ENCODE data around the gene TMEM247.
"Not testable (repeated sequence)": the region's sequence is repeated elsewhere in the genome, so short reads cannot be mapped to it uniquely, and the experiment has no call there.

Gene TMEM247

DNA sequence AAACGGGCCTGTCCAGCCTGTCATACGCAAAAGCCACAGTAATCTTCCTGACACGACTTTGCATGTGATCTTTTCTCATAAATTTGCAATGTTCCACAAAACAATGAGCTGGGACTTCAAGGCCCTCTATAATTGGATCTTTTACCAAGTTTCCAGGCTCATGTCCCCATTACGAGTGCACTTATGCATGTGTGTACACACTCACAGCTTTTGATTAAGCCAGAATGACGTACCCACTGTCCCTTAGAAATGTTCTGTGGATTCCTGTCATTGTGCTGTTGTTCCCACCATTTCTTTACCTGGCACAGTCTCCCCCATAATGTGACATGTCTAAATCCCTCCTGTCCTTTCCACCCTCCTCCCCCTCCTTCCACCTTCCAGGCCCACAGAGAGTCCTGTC lies 19.7 kb upstream of the TMEM247 start:
- no peak for DNase-seq

DNA sequence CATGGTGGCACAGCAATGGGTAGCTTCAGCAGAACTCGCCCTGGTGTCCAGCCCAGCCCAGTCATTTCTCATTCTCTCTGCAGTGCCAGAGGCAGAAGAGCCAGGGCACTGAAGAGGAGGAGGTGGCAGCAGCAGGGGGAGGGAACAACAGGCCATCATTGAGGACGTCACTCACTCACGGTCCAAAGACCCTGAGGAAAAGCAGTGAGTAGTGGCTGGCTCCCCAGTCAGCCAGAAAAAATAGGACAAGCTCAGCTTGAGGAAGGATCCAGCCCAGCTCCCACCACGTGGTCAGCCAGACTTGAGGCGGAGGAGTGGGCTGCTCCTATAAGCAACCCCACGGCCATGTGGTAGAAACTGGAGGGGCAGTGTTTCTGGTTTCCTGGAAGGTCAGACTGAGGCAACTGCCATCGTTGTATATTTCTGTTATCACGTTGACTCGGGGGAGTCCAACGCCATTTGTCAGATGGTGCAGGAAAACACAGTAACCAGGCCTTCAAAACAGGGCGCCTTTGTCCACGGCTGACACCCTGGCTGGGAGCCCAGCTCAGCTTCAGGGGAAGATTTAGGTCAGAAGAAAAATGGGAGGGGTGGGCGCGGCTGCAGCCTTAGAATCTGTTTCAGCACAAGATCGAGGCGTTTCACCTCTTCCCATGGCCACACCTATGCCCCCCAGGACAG lies 19.0 kb upstream of the TMEM247 start:
- DNase-seq: no peak

DNA sequence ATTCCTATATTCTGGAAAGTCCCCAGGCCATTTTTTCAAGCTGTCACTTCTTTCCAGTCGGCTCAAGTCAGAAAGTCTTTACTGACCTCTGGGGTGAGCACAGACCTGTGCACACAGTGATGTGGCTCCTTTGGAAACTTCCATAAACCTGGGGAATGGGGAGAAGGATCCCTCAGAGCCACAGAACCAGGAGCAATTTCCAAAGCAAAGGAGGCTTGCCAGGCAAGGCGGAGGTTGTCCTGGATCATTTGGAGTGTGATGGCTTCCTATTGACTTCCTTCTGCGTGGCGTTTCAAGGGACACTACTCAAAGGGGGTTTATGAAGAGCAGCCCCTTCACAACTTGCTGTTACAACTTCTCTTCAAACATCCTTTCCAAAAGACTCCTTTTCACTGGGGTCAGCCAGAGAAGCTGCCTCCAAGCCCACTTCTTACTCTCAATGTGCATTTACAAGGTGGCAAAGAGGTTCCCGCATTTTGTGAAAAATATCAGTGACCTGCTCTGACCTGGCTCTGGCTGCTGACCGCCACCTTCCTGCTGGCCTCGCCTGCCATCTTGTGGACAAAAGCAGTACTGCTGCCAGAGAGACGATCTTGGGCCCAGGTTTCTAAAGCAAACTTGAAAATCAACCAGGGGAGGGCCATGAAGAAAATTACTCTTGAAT lies 18.2 kb upstream of the TMEM247 start:
- DNase-seq: peak; percentile 9

DNA sequence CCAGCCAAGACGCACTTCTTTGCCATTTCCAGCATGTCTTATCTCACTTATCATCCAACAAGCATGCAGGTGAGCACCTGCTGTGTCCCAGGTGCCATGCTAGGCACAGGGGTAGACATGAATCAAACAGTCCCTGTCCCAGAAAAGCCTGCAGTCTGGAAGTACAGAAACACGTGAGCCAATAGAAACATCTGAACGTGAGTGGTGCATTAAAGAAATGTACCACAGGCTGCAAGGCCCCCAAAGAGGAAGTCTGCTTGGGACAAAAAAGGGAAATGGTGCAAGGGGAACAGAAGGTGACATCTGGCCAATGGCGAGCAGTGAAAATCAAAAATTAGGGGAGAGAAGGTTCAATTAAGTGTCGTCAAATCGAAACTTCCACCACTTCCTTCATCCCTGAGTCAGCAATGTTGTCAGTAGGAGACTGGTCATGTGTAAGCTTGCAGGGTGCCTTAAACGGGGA lies 17.6 kb upstream of the TMEM247 start:
- DNase-seq: peak; percentile 68

DNA sequence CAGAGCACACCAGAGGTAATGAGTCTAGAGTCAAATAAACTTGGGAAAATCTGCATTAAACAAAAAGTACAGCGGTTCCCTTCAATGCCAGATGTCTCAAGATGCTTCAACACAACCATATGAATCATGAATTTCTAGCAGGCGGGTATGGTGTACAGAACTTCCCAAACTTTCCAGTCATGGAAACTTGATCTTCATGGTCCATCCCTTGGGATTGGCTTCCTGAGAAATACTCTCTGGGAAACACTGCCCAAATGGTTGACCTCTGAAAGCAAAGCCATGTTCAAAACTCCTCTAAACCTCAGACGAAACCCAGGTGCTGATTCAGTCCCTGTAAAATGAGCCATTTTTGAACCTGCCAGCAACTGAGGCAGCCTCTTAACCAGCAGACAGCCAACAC lies 16.4 kb upstream of the TMEM247 start:
- no peak for DNase-seq

DNA sequence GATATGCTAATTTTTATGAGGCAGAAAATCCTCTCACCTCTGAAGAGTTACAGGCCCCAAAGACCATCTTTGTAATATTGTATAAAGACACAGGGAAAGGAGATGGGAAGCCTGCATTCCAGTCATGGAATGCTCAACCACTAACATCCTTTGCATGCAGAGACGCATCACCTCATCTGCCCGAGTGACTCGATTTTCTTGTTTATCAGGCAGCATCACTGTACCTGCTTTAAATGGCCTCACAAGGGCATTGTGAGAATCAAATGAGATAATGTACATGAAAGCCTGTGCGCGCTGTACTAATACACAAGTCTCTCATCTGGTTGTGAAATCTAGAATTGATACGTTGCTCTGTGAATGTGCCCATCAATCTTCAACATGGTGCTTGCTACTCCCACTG lies 10.2 kb upstream of the TMEM247 start:
- no peak for DNase-seq

DNA sequence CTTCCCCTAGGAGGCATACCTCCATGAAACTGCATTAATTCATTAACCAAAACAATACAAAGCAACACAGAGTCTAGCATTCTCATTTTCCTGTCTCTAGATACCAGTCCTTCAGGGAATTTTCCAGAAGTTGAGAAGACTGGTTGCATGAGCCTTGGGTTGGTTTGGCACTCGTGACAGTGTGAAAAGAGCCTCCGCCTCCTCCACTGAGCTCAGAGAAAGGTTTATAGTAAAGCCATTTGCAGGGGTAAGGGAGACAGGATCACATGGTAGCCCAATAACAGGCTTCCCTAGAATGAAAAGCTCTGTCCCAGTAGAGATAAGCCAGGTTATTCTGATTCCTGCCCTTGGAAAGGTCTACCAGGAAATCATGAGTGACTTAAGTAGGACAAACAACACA lies 9.7 kb upstream of the TMEM247 start:
- DNase-seq: no peak

DNA sequence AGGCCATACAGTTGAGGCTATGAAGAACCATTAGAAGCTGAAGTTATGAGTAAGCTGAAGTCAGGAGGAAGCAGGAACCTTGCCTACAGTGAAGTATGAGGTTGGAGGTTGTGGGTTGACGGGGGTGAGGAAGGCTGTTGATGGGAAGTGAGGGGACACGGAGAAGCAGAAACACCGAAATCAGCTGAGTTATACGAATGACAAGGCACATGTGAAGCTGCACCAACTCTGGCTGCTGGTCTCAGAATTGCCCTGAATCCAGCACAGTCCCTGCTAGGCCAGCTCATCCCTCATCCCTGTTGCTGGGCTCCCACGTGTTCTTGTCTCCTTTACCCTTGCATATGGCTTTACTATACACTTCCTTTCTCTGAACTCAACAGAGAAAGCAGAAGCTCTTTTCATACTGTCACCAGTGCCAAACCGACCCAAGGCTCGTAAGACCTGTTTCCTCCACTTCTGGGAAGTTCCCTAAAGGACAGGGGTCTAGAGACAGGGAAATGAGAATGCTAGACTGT lies 9.2 kb upstream of the TMEM247 start:
- no peak for DNase-seq

DNA sequence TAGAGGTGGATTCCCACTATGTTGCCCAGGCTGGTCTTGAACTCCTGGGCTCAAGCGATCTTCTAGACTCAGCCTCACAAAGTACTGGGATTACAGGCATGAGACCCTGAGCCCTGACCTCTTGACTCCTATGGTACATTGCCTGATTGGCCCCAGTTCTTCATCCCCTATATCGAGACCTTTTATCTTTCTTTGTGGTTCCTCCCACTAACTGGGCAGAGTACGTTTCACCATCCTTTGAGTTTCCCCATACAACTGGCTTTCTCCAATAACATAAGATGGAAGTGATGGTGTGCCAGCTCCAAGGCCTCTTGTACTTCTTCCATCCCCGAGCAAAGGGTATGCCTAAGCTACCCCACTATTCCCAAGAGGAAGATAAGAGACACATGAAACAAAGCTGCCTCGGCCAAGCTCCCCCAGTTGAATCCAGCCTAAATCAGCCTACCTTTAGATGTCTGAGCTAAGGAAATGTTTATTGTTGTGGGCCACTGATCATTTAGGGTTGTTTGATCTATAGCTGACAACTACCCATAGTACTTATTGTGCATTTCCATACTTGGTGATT lies 8.3 kb upstream of the TMEM247 start:
- DNase-seq: no peak

DNA sequence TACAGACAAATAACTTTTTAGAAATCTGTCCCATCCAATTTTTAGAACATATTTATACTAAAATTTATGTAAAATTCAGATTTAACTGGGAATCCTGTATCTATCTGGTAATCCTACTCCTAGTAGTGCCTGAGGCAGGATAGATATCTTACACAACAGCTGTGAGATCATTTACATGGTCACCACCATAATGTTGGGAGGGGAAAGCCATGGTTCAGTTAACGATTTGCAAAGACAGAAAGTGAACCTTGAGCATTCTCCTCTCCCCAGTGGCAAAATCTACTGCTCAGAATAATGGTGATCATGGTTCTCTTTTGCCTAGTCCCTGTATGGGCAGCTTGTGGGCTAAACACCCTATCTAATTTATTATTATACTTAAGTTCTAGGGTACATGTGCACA lies 7.7 kb upstream of the TMEM247 start:
- no peak for DNase-seq

DNA sequence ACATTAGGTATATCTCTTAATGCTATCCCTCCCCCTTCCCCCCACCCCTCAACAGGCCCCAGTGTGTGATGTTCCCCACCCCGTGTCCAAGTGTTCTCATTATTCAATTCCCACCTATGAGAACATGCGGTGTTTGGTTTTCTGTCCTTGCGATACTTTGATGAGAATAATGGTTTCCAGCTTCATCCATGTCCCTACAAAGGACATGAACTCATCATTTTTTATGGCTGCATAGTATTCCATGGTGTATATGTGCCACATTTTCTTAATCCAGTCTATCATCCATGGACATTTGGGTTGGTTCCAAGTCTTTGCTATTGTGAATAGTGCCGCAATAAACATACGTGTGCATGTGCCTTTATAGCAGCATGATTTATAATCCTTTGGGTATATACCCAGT lies 7.2 kb upstream of the TMEM247 start:
- DNase-seq: not testable (repeated sequence)

DNA sequence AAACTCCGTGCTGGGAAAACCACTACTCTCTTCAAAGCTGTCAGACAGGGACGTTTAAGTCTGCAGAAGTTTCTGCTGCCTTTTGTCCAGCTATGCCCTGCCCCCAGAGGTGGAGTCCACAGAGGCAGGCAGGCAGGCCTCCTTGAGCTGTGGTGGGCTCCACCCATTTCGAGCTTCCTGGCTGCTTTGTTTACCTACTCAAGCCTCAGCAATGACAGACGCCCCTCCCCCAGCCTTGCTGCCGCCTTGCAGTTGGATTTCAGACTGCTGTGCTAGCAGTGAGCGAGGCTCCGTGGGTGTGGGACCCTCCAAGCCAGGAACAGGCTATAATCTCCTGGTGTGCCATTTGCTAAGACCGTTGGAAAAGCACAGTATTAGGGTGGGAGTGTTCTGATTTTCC lies 1.9 kb upstream of the TMEM247 start:
- DNase-seq: not testable (repeated sequence)

DNA sequence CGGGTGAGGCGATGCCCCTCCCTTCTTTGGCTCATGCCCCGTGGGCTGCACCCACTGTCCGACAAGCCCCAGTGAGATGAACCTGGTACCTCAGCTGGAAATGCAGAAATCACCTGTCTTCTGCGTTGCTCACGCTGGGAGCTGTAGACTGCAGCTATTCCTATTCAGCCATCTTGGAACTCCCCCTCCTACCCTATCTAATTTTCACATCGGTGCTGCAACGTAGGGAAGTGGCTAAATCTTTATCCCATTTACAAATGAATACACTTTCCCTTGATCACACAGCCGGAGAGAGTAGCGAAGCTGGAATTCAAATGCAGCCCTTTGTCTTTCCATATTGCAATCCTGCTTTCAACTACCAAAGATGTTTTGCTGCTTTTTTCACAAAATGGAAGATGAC lies 1.4 kb upstream of the TMEM247 start:
- DNase-seq: no peak

DNA sequence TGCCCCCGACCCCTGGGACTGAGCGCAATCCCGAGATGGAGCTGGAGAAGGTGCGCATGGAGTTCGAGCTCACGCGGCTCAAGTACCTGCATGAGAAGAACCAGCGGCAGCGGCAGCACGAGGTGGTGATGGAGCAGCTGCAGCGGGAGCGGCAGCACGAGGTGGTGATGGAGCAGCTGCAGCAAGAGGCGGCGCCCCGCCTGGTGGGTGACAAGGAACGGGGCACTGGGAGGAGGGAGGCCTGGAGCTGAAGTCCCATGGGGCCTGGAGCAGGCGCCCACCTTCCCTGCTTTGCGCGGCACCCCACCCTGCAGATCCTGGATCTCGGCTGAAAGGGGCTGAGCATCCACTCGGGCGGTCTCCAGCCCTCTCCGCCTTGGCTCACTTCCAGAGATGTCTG lies 1.2 kb downstream of the TMEM247 start:
- no peak for DNase-seq

DNA sequence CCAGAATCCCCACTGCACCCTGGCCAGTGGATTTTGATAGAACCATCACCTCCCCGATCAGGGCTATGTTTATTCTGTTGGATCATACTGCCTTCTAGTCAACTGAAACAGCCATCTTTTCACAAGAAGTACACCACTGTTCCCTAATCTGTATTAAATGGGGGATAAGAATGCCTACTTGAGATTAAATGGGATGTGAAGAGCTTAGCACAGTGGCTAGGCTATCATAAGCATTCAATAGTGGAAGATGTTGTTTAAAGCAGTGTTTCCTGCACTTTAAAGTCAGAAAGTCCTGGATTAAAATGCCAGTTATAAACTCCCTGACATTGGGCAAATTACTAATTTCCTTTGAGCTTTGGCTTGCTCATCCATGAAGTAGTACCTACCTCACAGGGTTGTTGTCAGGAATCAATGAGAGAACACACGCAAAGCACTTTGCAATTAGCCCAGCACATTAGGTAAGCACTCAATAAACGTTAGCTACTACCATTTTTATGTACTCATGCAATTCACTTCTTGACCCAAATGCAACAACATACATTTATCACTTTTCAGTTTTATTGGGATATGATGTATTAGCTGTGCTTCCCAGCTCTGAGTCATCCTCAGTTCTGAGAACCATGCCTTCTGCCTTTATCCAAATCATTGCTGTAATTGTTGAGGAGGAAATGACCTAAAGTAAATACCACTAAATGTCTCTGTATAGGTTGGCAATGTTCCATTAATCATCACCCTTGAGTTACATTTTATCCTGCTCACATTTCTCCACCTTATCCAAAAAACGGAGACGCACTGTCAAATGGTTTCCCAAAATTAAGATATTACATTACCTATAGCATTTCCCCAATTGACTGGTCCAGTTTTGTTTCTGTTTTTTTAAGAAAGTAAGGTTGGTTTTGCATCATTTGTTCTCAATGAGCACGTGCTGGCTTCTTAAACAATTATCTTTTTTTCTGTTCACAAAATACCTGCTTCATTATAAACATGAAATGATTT lies 2.1 kb downstream of the TMEM247 start:
- no peak for DNase-seq

DNA sequence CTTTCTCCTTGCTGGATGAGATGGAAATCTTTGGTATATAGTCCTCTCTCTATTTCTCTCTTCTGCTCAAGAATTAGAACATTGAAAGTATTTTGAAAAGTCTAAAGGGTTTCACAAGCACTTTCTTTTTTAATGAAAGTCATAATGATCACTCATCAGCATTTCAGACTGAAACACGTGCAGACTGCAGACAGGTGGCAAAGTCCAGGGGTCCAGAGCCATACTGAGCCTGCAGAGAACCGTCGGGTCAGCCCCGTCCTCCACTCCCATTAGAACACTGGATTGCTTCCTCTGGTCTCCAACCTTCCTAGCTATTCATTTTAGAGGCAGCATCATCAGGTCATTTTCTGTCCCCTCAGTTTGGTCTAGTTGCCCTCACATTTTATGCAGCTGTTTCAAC lies 3.1 kb downstream of the TMEM247 start:
- DNase-seq: no peak

DNA sequence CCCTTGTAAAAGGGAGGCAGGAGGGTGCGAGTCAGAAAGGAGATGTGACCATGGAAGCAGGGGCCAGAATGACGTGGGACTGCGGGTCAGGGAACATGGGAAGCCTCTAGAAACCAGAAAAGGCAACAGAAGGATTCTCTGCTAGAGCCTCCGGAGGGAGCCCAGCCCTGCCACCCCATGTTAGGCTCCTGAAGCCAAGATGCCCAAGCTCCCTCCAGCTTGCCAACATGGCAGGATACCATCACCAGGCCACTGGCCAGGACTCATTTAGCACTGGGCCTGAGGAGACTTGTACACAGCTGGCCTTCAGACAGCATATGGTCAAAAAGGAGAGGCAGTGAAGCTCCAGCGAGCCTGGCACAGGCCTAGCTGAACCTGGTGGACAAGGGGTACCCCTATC lies 5.6 kb downstream of the TMEM247 start:
- no peak for DNase-seq

DNA sequence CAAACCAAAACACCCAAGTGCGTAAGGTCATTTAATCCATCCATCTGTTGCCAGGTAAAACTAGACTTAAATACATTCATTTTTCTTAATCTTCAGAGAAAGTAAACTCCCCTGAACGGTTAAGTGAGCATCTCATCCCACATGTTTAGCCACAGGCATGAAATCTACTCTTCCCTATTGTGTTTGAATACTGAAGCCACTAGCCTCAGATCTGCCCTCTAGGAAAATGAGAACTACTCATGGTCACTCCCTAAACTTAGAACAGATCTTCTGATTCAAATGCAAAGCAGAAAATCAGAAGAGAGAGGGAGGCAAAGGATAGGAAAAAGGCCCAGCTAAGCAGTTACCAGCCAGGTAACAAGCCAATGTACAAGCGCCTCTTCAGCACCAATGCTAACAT lies 7.1 kb downstream of the TMEM247 start:
- no peak for DNase-seq

DNA sequence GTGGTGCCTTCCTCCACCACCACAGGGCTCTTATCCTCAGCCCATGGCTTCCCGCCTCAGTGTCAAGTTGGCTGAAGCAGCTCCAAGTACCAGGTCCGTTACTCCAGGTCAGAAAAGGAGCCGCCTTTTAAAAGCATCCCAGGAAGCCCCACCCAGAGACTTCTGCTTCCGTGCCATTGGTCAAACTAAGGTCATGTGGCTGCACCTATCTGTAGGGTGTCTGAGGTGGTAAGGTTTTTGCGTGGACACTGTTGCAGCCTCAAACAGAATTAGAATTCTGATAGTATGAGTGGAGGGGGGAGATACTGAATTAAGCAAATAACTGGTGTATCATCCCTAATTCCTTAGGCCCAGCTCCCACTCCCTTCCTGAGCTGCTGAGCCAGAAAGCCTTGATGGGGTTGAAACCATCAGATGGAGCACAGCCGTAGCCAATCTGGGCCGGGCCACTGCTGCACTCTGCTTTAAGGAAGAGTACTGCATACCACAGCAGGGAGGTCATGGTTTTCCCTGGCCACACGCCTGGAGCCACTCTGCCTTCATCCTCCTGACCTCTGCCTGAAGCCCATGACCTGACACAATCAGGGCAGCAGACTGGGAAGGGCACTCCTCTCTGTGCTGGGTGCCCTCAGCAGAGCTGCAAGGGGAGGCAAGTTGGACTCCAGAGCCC lies 8.4 kb downstream of the TMEM247 start:
- DNase-seq: no peak

DNA sequence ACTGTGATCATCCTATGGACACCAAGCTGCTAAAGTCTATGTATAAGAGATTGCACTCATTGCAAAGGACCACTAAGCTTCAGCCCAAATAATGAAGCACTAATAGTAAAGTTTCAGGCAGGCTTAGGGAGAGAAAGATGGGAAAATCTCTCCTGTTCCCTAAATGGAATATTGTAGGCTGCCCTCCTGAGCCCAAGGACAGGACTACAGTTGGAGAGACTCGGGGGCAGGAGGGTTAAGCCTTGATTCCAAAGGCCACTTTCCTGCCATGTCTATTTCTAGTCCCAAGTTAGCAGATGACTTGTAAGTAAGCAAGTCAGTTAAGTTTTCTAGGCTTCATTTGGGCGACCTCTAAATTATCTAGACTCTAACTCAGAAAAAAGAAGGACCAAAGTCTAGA lies 9.0 kb downstream of the TMEM247 start:
- DNase-seq: no peak

DNA sequence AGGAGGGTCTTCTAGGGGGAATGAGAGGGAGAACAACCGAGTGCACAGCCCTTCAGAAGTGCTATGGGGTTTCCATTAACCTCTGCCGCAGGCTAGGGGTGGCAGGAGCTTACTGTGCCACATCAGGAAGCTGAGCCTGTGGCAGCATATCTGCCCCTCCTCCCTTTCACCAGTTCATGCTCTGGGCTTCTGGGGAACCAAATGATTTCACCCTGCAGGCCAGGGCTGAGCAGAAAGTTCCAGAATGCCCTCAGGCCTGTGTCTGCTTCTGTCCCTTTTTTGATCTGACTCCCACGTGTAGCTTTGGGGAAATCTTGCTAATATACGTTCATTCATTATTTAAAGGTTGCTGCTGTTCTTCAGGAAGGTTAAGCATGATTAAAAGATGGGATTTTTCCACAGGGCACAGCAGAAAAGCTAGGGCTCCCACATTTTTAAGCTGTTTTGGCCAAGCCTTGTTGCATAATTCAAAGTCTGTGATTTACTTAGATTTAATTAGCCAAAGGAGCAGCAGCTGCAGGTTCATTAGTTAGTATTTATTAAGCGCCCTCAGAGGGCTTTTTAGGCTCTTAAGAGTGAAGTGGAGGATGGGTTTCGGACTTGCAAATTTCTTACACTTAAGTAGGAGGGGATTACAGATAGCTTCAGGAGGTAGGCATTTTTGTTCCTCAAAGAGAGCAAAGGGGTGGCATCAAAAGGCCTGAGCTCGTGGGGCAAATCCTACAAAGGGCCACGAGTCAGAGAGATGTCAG lies 10.2 kb downstream of the TMEM247 start:
- no peak for DNase-seq

All from GF-D8 (cell line).